WERI-Rb-1 (cell line): Measurements from ENCODE around the gene EPAS1.

Source experiments
- DNase-seq: peaks from one replicate; pipeline ENCODE4 v3.0.0-alpha.2; 2020
- H3K27ac ChIP-seq: fragments of 250-450 bp; sonication (Bioruptor Pico); 2 replicates; pipeline ENCODE4 v1.5.1; 2020; ENCODE audit warnings: mild to moderate bottlenecking, moderate library complexity
- H3K27me3 ChIP-seq: fragments of 250-450 bp; sonication (Bioruptor Pico); 2 replicates; pipeline ENCODE4 v1.5.1; 2021; ENCODE audit warnings: mild to moderate bottlenecking, low read depth, moderate library complexity; ENCODE audit not compliant: insufficient read depth, severe bottlenecking
- H3K36me3 ChIP-seq: fragments of 250-450 bp; sonication (Bioruptor Pico); 2 replicates; pipeline ENCODE4 v1.5.1; 2020; ENCODE audit warnings: mild to moderate bottlenecking, moderate library complexity
- H3K4me3 ChIP-seq: 2 replicates; pipeline ENCODE4 v1.5.1; 2011; ENCODE audit warnings: low read depth, mild to moderate bottlenecking, control low read depth, low read length
- H3K9me3 ChIP-seq: fragments of 250-450 bp; sonication (Bioruptor Pico); 2 replicates; pipeline ENCODE4 v1.5.1; 2021; ENCODE audit warnings: mild to moderate bottlenecking, moderate library complexity; ENCODE audit not compliant: severe bottlenecking
- TF ChIP-seq, protein P1 (sequence below): IDR thresholded peaks from 2 replicates; pipeline ENCODE4 v1.5.1; 2011; ENCODE audit warnings: low read depth, mild to moderate bottlenecking, control low read depth, inconsistent platforms, low read length

EPAS1 gene

DNA sequence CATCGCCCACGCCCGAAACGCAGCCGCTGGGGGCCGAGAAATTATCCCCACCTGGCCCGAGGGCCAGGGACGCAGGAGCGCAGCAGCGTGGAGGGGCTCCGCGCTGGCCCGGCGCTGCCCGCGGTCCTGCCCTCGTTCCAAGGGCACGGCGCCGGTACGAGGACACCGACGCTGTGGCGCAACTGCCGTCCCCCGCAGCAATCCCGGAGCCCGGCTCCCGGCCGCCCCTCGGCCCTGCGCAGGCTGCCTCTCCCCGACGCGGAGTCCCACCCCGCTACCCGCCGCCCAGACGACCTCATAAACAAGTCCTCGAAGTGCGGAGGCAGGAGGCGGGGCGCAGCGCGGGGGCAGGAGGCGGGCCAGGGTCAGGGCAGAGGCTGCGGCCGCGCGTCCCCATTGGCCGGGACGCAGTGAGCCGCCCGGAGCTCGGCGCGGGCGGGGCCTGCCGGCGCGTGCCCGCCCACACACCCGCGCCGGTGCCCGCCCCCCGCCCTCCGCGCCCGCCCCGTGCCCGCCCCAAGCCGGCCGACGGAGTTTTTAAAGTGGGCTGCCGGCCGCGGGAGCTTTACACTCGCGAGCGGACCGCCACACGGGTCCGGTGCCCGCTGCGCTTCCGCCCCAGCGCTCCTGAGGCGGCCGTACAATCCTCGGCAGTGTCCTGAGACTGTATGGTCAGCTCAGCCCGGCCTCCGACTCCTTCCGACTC is at the start of gene EPAS1:
Gene EPAS1, plus strand, starts transcription at position 568 of the 706 bp plus-strand sequence. CDS start 505 bp downstream, outside the sequence.
- Histone ChIP-seq H3K27me3 (peaks cover 41% of the 10 kb centered on the region), H3K36me3 (no peaks in the 10 kb centered on the region), H3K9me3 (peaks cover 2% of the 10 kb centered on the region), H3K27ac (no peak within 1 kb of the TSS), H3K4me3 (peak within 1 kb of the TSS; percentile 57)
- TF ChIP-seq, protein P1, sequence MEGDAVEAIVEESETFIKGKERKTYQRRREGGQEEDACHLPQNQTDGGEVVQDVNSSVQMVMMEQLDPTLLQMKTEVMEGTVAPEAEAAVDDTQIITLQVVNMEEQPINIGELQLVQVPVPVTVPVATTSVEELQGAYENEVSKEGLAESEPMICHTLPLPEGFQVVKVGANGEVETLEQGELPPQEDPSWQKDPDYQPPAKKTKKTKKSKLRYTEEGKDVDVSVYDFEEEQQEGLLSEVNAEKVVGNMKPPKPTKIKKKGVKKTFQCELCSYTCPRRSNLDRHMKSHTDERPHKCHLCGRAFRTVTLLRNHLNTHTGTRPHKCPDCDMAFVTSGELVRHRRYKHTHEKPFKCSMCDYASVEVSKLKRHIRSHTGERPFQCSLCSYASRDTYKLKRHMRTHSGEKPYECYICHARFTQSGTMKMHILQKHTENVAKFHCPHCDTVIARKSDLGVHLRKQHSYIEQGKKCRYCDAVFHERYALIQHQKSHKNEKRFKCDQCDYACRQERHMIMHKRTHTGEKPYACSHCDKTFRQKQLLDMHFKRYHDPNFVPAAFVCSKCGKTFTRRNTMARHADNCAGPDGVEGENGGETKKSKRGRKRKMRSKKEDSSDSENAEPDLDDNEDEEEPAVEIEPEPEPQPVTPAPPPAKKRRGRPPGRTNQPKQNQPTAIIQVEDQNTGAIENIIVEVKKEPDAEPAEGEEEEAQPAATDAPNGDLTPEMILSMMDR, result no peak
- peak; percentile 81 for DNase-seq

DNA sequence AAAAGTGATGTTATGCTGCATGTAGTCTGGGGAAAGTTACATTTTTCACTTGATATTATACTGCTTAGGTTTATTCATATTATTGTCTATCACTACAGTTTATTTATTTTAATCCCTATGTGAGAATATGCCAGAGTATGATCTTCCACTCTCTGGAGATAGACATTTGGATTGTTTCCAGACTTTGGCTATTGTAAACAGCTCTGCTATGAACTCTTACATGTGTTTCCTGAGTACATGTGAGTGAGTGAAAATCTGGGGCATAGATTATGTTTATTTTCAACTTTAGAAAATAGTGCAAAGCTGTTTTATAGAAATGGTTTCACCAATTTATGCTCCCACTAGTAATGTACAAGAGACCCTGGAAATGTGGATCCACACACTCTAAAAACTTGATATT is 49.0 kb upstream of the EPAS1 start:
- H3K4me3 ChIP-seq, result no peak overlapping the region
- no peak for DNase-seq
- no peaks in the 10 kb centered on the region for H3K9me3 ChIP-seq
- H3K27me3 ChIP-seq, result no peaks in the 10 kb centered on the region
- no peaks in the 10 kb centered on the region for H3K36me3 ChIP-seq
- no peak overlapping the region for H3K27ac ChIP-seq
- TF ChIP-seq, protein P1, result no peak

DNA sequence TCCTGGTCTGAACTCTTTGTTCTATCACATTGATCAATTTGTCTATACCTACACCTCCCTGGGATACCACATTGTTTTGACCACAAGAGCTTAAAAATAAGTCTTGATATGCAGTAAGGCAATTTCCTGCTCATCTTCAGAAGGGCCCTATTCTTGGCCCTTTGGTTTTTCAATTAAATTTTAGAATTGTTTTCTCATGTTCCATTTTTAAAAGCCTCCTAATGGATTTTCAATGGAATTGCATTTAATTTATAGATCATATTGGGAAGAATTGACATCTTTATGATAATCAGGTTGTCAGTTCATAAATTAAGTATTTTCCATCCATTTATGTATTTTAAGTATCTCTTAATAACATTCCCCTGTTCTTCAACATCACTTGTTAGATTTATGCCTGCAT is 47.6 kb upstream of the EPAS1 start:
- H3K27ac ChIP-seq, result no peak overlapping the region
- no peak for DNase-seq
- TF ChIP-seq, protein P1, result no peak
- H3K36me3 ChIP-seq, result no peaks in the 10 kb centered on the region
- H3K27me3 ChIP-seq, result no peaks in the 10 kb centered on the region
- no peak overlapping the region for H3K4me3 ChIP-seq
- H3K9me3 ChIP-seq, result no peaks in the 10 kb centered on the region

DNA sequence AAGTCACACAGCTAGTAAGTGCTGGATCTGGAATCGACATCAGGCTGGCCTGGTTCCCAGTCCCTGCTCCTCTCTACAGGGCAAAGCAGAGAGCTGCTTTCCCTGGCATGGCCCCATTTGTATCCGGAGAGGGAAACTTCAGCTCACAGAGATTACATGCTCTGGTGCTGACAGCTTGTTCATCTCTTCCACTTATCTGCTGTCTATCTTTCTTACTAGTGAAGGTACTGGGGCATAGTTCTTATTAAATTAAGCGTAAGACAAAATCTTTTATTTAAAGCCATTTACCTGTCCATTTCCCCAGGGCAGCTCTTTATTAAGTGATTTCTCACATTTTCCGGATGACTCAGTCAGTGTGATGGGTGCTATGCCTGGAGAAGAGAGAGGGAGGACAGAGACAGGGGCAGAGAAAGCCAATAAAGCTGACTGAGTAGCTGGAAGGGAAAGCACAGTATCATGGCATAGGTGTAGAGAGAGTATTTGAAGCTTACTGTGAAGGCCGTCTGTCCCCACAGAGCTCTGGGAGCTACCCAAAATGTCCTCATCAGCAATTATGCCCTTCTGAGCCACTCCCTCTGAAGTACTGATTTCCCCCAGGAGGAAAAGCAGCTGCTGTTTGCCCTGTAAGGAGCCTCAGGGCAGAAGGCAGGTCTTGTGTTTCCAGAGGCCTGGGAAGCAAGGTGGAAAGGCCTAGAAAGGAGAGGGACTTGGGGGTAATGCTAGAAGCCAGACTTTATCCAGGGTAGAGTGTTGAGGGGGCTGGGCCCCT is 44.1 kb upstream of the EPAS1 start:
- TF ChIP-seq, protein P1, result no peak
- no peaks in the 10 kb centered on the region for H3K9me3 ChIP-seq
- H3K4me3 ChIP-seq, result 0 out of 2 replicates have a peak overlapping the region, but pooled peaks have one; percentile 3
- no peaks in the 10 kb centered on the region for H3K36me3 ChIP-seq
- H3K27ac ChIP-seq, result no peak overlapping the region
- DNase-seq, result peak; percentile 60
- no peaks in the 10 kb centered on the region for H3K27me3 ChIP-seq

DNA sequence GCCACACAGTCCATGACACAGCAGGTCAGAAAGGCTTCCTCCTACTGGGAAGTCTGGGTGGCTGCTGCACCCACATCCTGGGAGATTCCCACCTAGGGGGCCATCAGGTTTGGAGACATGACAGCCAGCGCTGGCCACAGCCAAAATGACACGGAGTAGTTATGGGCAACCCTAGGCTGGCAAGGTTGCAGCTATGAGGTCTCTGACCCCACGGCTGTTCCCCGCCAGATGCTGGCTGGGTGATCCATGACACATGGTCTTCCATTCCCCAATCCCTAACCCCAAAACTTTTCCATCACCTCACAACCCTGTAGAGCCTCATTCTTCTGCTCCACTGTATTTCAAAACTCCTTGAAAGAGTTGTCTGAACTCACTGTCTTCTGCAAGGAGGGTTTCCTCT is 42.7 kb upstream of the EPAS1 start:
- DNase-seq, result no peak
- H3K36me3 ChIP-seq, result no peaks in the 10 kb centered on the region

More for the DNA sequence above, 42.7 kb upstream of the EPAS1 start:
- Histone ChIP-seq H3K9me3 (no peaks in the 10 kb centered on the region), H3K27ac (no peak overlapping the region), H3K27me3 (no peaks in the 10 kb centered on the region), H3K4me3 (no peak overlapping the region)
- TF ChIP-seq, protein P1, result no peak
